HG03139 (cell line): ENCODE data around the gene GPR132.
"Not testable (repeated sequence)": the region's sequence is repeated elsewhere in the genome, so short reads cannot be mapped to it uniquely, and the experiment has no call there.

Experiments used
- ATAC-seq: cut with Tn5 transposase; IDR thresholded peaks from one replicate; pipeline ENCODE4 v1.9.1; 2021; ENCODE audit not compliant: unreplicated experiment

GPR132 gene

GRCh38 chr14:105076296-105076804, 11.1 kb upstream of the GPR132 start:
- ATAC-seq = no peak

GRCh38 chr14:105075379-105076295, 10.4 kb upstream of the GPR132 start:
- ATAC-seq = peak; percentile 56

GRCh38 chr14:105074601-105075053, 9.4 kb upstream of the GPR132 start:
- ATAC-seq = no peak

GRCh38 chr14:105073720-105074600, 8.7 kb upstream of the GPR132 start:
- ATAC-seq = no peak

GRCh38 chr14:105072892-105073719, 7.9 kb upstream of the GPR132 start:
- ATAC-seq = no peak

GRCh38 chr14:105072381-105072861, 7.2 kb upstream of the GPR132 start:
- ATAC-seq = no peak

- ATAC-seq = no peak
These were observed 6.7 kb upstream of the GPR132 start for GRCh38 chr14:105071942-105072341.

- ATAC-seq = no peak
These were observed 6.1 kb upstream of the GPR132 start for GRCh38 chr14:105071326-105071725.

GRCh38 chr14:105070760-105071137, 5.5 kb upstream of the GPR132 start:
- no peak for ATAC-seq

- ATAC-seq = peak; percentile 25
These were observed 4.9 kb upstream of the GPR132 start for GRCh38 chr14:105069871-105070759.

- ATAC-seq = no peak
These were observed 4.3 kb upstream of the GPR132 start for GRCh38 chr14:105069522-105069870.

GRCh38 chr14:105068818-105069217, 3.6 kb upstream of the GPR132 start:
- no peak for ATAC-seq

GRCh38 chr14:105067969-105068301, 2.7 kb upstream of the GPR132 start:
- ATAC-seq = no peak

GRCh38 chr14:105067140-105067968, 2.1 kb upstream of the GPR132 start:
- ATAC-seq = no peak

GRCh38 chr14:105066240-105067071, 1.2 kb upstream of the GPR132 start:
- no peak for ATAC-seq

- no peak for ATAC-seq
These were observed 498 bp downstream of the GPR132 start for GRCh38 chr14:105064721-105065143.

GRCh38 chr14:105064001-105064400, 1.2 kb downstream of the GPR132 start:
- ATAC-seq = no peak

- not testable (repeated sequence) for ATAC-seq
These were observed 1.7 kb downstream of the GPR132 start for GRCh38 chr14:105063506-105063905.
